Small intestine (tissue), 7 donors: ENCODE data around the gene PDE2A. TPM values are rescaled to one million over a fixed set of nuclear protein-coding genes. Genes with fewer than 3 reads are reported as not detected.

Source experiments
- DNase-seq, 2 donors: peaks; one replicate each; pipeline versions ENCODE4 v3.0.0 to v3.0.0-alpha.2; 2013
- FAIRE-seq: peaks from 2 replicates; lab custom pipeline; 2012; peaks lifted over from hg19 to GRCh38; lab: Jason Lieb, UNC
- H3K27ac ChIP-seq, 3 donors: one replicate each; pipeline ENCODE4 v1.5.1; 2013; ENCODE audit warnings: low read length in 2 of 3, mild to moderate bottlenecking in 2 of 3, control low read depth in 1 of 3, inconsistent platforms in 1 of 3, low read depth in 1 of 3, moderate library complexity in 1 of 3
- H3K27me3 ChIP-seq, 3 donors: one replicate each; pipeline ENCODE4 v1.6.1; 2013; ENCODE audit warnings: low read length in 3 of 3, inconsistent platforms in 1 of 3; ENCODE audit not compliant: control insufficient read depth in 3 of 3, insufficient read depth in 3 of 3
- H3K36me3 ChIP-seq, 3 donors: one replicate each; pipeline ENCODE4 v1.6.1; 2013; ENCODE audit warnings: low read length in 3 of 3, inconsistent platforms in 1 of 3, low read depth in 1 of 3, mild to moderate bottlenecking in 1 of 3, moderate library complexity in 1 of 3; ENCODE audit not compliant: control insufficient read depth in 3 of 3, insufficient read depth in 2 of 3
- H3K4me1 ChIP-seq, 3 donors: one replicate each; pipeline ENCODE4 v1.6.1; 2013; ENCODE audit warnings: low read length in 2 of 3, inconsistent platforms in 1 of 3, low read depth in 1 of 3, mild to moderate bottlenecking in 1 of 3, moderate library complexity in 1 of 3; ENCODE audit not compliant: control insufficient read depth in 3 of 3, insufficient read depth in 2 of 3
- H3K4me3 ChIP-seq, 3 donors: one replicate each; pipeline ENCODE4 v1.5.1; 2013; ENCODE audit warnings: low read length in 3 of 3, control low read depth in 1 of 3, inconsistent platforms in 1 of 3, low read depth in 1 of 3, mild to moderate bottlenecking in 1 of 3, moderate library complexity in 1 of 3
- H3K9me3 ChIP-seq, 2 donors: one replicate each; pipeline ENCODE4 v1.6.1; 2013; ENCODE audit warnings: low read depth in 1 of 2, low read length in 1 of 2; ENCODE audit not compliant: control insufficient read depth in 2 of 2, insufficient read depth in 1 of 2
- WGBS, 3 donors: extraction: QIAGEN DNeasy Blood & Tissue Kit; methylation state at CpG; one replicate each; pipeline ENCODE4 v1.1.7; 2013; 5-methylcytosine and 5-hydroxymethylcytosine counted together
- polyA plus RNA-seq, 4 donors: library from polyadenylated mRNA; stranded (reverse) in 3 of 4; unstranded in 1 of 4; fragments of 200-250 nt in 3 of 4; fragments of 120-200 nt in 1 of 4; gene quantifications; one replicate each; pipeline versions ENCODE4 v1.2.1 to v1.2.3, GENCODE V29; 2013
- donor health status: healthy with polysubstance abuse.
- donor health status: control.
- donor health status: control.
- donor health status: Bipolar disorder and iron deficiency.
- donor health status: healthy.

PDE2A gene
- polyA plus RNA-seq, 4 donors: 1.8 to 31.6 (median 7.4) TPM

- FAIRE-seq (no peak), DNase-seq (no peak)
- Histone ChIP-seq H3K27me3 (peaks cover 0 to 23% (median 2%) of the 10 kb centered on the region in 3 donors), H3K27ac (no peak overlapping the region), H3K9me3 (no peaks in the 10 kb centered on the region), H3K4me1 (peaks cover 0 to 15% (median 0%) of the 10 kb centered on the region in 3 donors), H3K4me3 (no peak overlapping the region), H3K36me3 (peaks cover 0 to 12% (median 0%) of the 10 kb centered on the region in 3 donors)
- 39 to 70% (median 52%) methylated on average over 10 of the region's 10 CpGs for WGBS, 3 donors
Measured at GRCh38 chr11:72579816-72580641, 94.2 kb downstream of the PDE2A start.

GRCh38 chr11:72578991-72579815 lies 95.0 kb downstream of the PDE2A start:
- Histone ChIP-seq H3K36me3 (peaks cover 0 to 12% (median 0%) of the 10 kb centered on the region in 3 donors), H3K27ac (no peak overlapping the region), H3K4me3 (no peak overlapping the region), H3K9me3 (no peaks in the 10 kb centered on the region), H3K27me3 (peaks cover 0 to 16% (median 0%) of the 10 kb centered on the region in 3 donors), H3K4me1 (peaks cover 0 to 9% (median 0%) of the 10 kb centered on the region in 3 donors)
- DNase-seq: no peak
- FAIRE-seq: no peak
- 77 to 84% (median 81%) methylated on average over 13 of the region's 13 CpGs for WGBS, 3 donors

- H3K36me3 ChIP-seq: peaks cover 0 to 9% (median 0%) of the 10 kb centered on the region in 3 donors
- H3K27ac ChIP-seq: no peak overlapping the region
Measured at GRCh38 chr11:72578566-72578965, 95.7 kb downstream of the PDE2A start.

GRCh38 chr11:72578051-72578450 lies 96.2 kb downstream of the PDE2A start:
- H3K4me1 ChIP-seq: peaks cover 0 to 12% (median 0%) of the 10 kb centered on the region in 3 donors
- peaks cover 0 to 4% (median 0%) of the 10 kb centered on the region in 3 donors for H3K27me3 ChIP-seq
- no peaks in the 10 kb centered on the region for H3K9me3 ChIP-seq
- no peak for FAIRE-seq
- DNase-seq: no peak
- H3K27ac ChIP-seq: no peak overlapping the region
- H3K36me3 ChIP-seq: peaks cover 0 to 8% (median 0%) of the 10 kb centered on the region in 3 donors
- 87 to 96% (median 91%) methylated on average over 6 of the region's 6 CpGs for WGBS, 3 donors
- no peak overlapping the region for H3K4me3 ChIP-seq

More at GRCh38 chr11:72578566-72578965, 95.7 kb downstream of the PDE2A start:
- peaks cover 0 to 10% (median 0%) of the 10 kb centered on the region in 3 donors for H3K4me1 ChIP-seq
- DNase-seq (no peak), FAIRE-seq (no peak)
- no peaks in the 10 kb centered on the region for H3K9me3 ChIP-seq
- H3K27me3 ChIP-seq: peaks cover 0 to 9% (median 0%) of the 10 kb centered on the region in 3 donors
- WGBS, 3 donors: 80 to 89% (median 80%) methylated on average over 5 of the region's 5 CpGs
- H3K4me3 ChIP-seq: no peak overlapping the region

GRCh38 chr11:72577271-72577721 lies 96.9 kb downstream of the PDE2A start:
- DNase-seq: no peak
- H3K36me3 ChIP-seq: peaks cover 0 to 8% (median 0%) of the 10 kb centered on the region in 3 donors

GRCh38 chr11:72576661-72577060 lies 97.6 kb downstream of the PDE2A start:
- peaks cover 0 to 12% (median 0%) of the 10 kb centered on the region in 3 donors for H3K4me1 ChIP-seq
- WGBS, 3 donors: 89 to 95% (median 89%) methylated on average over 6 of the region's 6 CpGs
- H3K27ac ChIP-seq: no peak overlapping the region
- DNase-seq: no peak
- no peak for FAIRE-seq
- no peak overlapping the region for H3K4me3 ChIP-seq
- peaks cover 0 to 8% (median 0%) of the 10 kb centered on the region in 3 donors for H3K36me3 ChIP-seq
- no peaks in the 10 kb centered on the region for H3K27me3 ChIP-seq
- no peaks in the 10 kb centered on the region for H3K9me3 ChIP-seq

More at GRCh38 chr11:72577271-72577721, 96.9 kb downstream of the PDE2A start:
- H3K4me1 ChIP-seq: peaks cover 0 to 12% (median 0%) of the 10 kb centered on the region in 3 donors
- 79 to 87% (median 80%) methylated on average over 13 to 14 of the region's 14 CpGs for WGBS, 3 donors
- no peak overlapping the region for H3K27ac ChIP-seq
- no peaks in the 10 kb centered on the region for H3K27me3 ChIP-seq
- FAIRE-seq: no peak
- no peak overlapping the region for H3K4me3 ChIP-seq
- no peaks in the 10 kb centered on the region for H3K9me3 ChIP-seq

- Histone ChIP-seq H3K4me3 (no peak overlapping the region), H3K27ac (no peak overlapping the region), H3K36me3 (peaks cover 0 to 8% (median 0%) of the 10 kb centered on the region in 3 donors), H3K9me3 (no peaks in the 10 kb centered on the region), H3K27me3 (no peaks in the 10 kb centered on the region), H3K4me1 (peaks cover 0 to 12% (median 0%) of the 10 kb centered on the region in 3 donors)
- DNase-seq: no peak
- FAIRE-seq: no peak
- 80 to 86% (median 86%) methylated on average over 5 of the region's 5 CpGs for WGBS, 3 donors
Measured at GRCh38 chr11:72576243-72576595, 98.0 kb downstream of the PDE2A start.
